HL-60 (cell line): ENCODE results near the gene GPR146.

Source experiments
- DNase-seq, 2 experiments: peaks; one replicate each; pipeline ENCODE4 v3.0.0-alpha.2; 2010 to 2020; ENCODE audit warnings: low read depth in 1 of 2, low spot score in 1 of 2
- H3K27ac ChIP-seq: fragments of 250-450 bp; sonication (Bioruptor Pico); replicated peaks from 2 replicates; pipeline ENCODE4 v1.5.1; 2020; ENCODE audit warnings: mild to moderate bottlenecking, moderate library complexity
- H3K27me3 ChIP-seq: fragments of 250-450 bp; sonication (Bioruptor Pico); 2 replicates; pipeline ENCODE4 v1.5.1; 2021; ENCODE audit warnings: mild to moderate bottlenecking, moderate library complexity; ENCODE audit not compliant: insufficient read depth, poor library complexity, severe bottlenecking
- H3K4me3 ChIP-seq: replicated peaks from 2 replicates; pipeline ENCODE4 v1.5.1; 2011; ENCODE audit warnings: mild to moderate bottlenecking, control low read depth, low read length; ENCODE audit not compliant: insufficient read depth
- CTCF ChIP-seq: IDR thresholded peaks from one replicate; pipeline ENCODE4 v1.5.1; 2011; ENCODE audit warnings: low read length, control low read depth, inconsistent platforms; ENCODE audit not compliant: insufficient read depth
- GABPA ChIP-seq: IDR thresholded peaks from 2 replicates; pipeline ENCODE4 v1.6.1; 2012; ENCODE audit warnings: low read depth
- POLR2AphosphoS5 ChIP-seq: IDR thresholded peaks from 2 replicates; pipeline ENCODE4 v1.6.1; 2012; ENCODE audit warnings: low read depth
- SPI1 ChIP-seq: IDR thresholded peaks from 2 replicates; pipeline ENCODE4 v1.6.1; 2012; ENCODE audit warnings: low read depth, mild to moderate bottlenecking, borderline replicate concordance
- TF ChIP-seq, protein P1 (sequence below): IDR thresholded peaks from 2 replicates; pipeline ENCODE4 v1.6.1; 2012; ENCODE audit warnings: low read depth; ENCODE audit not compliant: insufficient replicate concordance

Gene GPR146

DNA sequence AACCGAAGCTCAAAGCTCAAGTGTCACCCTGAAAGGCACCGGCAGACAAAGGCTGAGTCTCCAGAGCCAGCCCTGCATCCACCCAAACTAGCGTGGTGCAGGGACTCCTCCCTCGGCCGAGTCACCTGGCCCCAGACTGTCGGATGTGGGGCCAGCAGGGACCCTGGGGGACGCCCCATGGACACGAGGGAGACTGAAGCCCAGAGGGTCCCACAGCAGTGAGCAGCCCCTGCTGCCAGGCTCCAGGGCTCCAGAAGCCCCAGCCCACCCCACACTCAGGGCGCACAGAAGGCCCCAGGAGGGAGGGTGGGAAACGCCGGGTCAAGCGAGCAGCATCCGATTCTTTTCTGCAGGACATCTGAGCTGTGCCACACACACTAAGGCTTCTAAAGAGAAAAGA, 20.2 kb downstream of the GPR146 start:
- no peaks in the 10 kb centered on the region for H3K27me3 ChIP-seq
- H3K4me3 ChIP-seq, result no peak overlapping the region
- TF ChIP-seq CTCF (no peak), POLR2AphosphoS5 (no peak), GABPA (no peak), SPI1 (no peak)
- TF ChIP-seq, protein P1, sequence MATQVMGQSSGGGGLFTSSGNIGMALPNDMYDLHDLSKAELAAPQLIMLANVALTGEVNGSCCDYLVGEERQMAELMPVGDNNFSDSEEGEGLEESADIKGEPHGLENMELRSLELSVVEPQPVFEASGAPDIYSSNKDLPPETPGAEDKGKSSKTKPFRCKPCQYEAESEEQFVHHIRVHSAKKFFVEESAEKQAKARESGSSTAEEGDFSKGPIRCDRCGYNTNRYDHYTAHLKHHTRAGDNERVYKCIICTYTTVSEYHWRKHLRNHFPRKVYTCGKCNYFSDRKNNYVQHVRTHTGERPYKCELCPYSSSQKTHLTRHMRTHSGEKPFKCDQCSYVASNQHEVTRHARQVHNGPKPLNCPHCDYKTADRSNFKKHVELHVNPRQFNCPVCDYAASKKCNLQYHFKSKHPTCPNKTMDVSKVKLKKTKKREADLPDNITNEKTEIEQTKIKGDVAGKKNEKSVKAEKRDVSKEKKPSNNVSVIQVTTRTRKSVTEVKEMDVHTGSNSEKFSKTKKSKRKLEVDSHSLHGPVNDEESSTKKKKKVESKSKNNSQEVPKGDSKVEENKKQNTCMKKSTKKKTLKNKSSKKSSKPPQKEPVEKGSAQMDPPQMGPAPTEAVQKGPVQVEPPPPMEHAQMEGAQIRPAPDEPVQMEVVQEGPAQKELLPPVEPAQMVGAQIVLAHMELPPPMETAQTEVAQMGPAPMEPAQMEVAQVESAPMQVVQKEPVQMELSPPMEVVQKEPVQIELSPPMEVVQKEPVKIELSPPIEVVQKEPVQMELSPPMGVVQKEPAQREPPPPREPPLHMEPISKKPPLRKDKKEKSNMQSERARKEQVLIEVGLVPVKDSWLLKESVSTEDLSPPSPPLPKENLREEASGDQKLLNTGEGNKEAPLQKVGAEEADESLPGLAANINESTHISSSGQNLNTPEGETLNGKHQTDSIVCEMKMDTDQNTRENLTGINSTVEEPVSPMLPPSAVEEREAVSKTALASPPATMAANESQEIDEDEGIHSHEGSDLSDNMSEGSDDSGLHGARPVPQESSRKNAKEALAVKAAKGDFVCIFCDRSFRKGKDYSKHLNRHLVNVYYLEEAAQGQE, result no peak
- no peak for DNase-seq
- H3K27ac ChIP-seq, result no peak overlapping the region

GRCh38 chr7:1065263-1065584, 20.9 kb downstream of the GPR146 start:
- no peak for TF ChIP-seq GABPA
- TF ChIP-seq SPI1, result no peak
- TF ChIP-seq, protein P1, result no peak
- TF ChIP-seq POLR2AphosphoS5, result no peak
- no peak for TF ChIP-seq CTCF
- Histone ChIP-seq H3K27ac (no peak overlapping the region), H3K27me3 (no peaks in the 10 kb centered on the region), H3K4me3 (no peak overlapping the region)
- no peak for DNase-seq

- H3K4me3 ChIP-seq, result no peak overlapping the region
- H3K27ac ChIP-seq, result no peak overlapping the region
- TF ChIP-seq, protein P1, result no peak
- peak; percentile 74 for TF ChIP-seq CTCF
- TF ChIP-seq GABPA, result no peak
- DNase-seq, result peak; percentile 43 to 81
- H3K27me3 ChIP-seq, result no peaks in the 10 kb centered on the region
Measured at GRCh38 chr7:1065585-1066241, 21.4 kb downstream of the GPR146 start.
